ENCODE data around the gene RNF130. TPM values are rescaled to one million over a fixed set of nuclear protein-coding genes. Genes with fewer than 3 reads are reported as not detected.

The RNF130 gene
- total and polyA plus RNA-seq, 2 donors: 20.5 to 69.2 TPM

GRCh38 chr5:179906795-179907555, 164.6 kb downstream of the RNF130 start:
- Histone ChIP-seq H3K27me3 (ENCODE audit: control insufficient read depth in 2 of 2, insufficient read depth in 1 of 2, low read length in 1 of 2) (peaks cover 0 to 4% of the 10 kb centered on the region in 2 donors), H3K4me1 (ENCODE audit: control insufficient read depth in 2 of 2, insufficient read depth in 2 of 2, low read length in 2 of 2) (peaks cover 7 to 17% of the 10 kb centered on the region in 2 donors), H3K36me3 (ENCODE audit: control insufficient read depth in 2 of 2, insufficient read depth in 2 of 2, low read length in 1 of 2) (peaks cover 8 to 17% of the 10 kb centered on the region in 2 donors), H3K27ac (ENCODE audit: low read depth in 1 of 2, low read length in 1 of 2) (peak overlapping the region in 1 of 2 donors; percentile 71), H3K4me3 (ENCODE audit: low read length in 2 of 2) (peak overlapping the region; percentile 53 to 73), H3K9me3 (ENCODE audit: control insufficient read depth in 2 of 2, insufficient read depth in 1 of 2, low read length in 1 of 2) (no peaks in the 10 kb centered on the region)
- DNase-seq (ENCODE audit: low read depth in 6 of 9, low spot score in 9 of 9): peak in 5 of 9 donors; percentile 7 to 52 (median 26)
- WGBS: 20% methylated on average over 50 of the region's 50 CpGs

GRCh38 chr5:179906294-179906794, 165.2 kb downstream of the RNF130 start:
- no peak overlapping the region for H3K27ac ChIP-seq (ENCODE audit: low read depth in 1 of 2, low read length in 1 of 2)
- 69% methylated on average over 24 of the region's 24 CpGs for WGBS

GRCh38 chr5:179905161-179905560, 166.4 kb downstream of the RNF130 start:
- no peaks in the 10 kb centered on the region for H3K9me3 ChIP-seq (ENCODE audit: control insufficient read depth in 2 of 2, insufficient read depth in 1 of 2, low read length in 1 of 2)
- H3K4me1 ChIP-seq (ENCODE audit: control insufficient read depth in 2 of 2, insufficient read depth in 2 of 2, low read length in 2 of 2): peaks cover 7 to 17% of the 10 kb centered on the region in 2 donors
- H3K36me3 ChIP-seq (ENCODE audit: control insufficient read depth in 2 of 2, insufficient read depth in 2 of 2, low read length in 1 of 2): peaks cover 11 to 19% of the 10 kb centered on the region in 2 donors
- DNase-seq (ENCODE audit: low read depth in 6 of 9, low spot score in 9 of 9): no peak
- no peak overlapping the region for H3K4me3 ChIP-seq (ENCODE audit: low read length in 2 of 2)
- 93% methylated on average over 8 of the region's 8 CpGs for WGBS
- no peak overlapping the region for H3K27ac ChIP-seq (ENCODE audit: low read depth in 1 of 2, low read length in 1 of 2)
- H3K27me3 ChIP-seq (ENCODE audit: control insufficient read depth in 2 of 2, insufficient read depth in 1 of 2, low read length in 1 of 2): peaks cover 0 to 4% of the 10 kb centered on the region in 2 donors

More at GRCh38 chr5:179906294-179906794, 165.2 kb downstream of the RNF130 start:
- Histone ChIP-seq H3K36me3 (ENCODE audit: control insufficient read depth in 2 of 2, insufficient read depth in 2 of 2, low read length in 1 of 2) (peaks cover 8 to 19% of the 10 kb centered on the region in 2 donors), H3K9me3 (ENCODE audit: control insufficient read depth in 2 of 2, insufficient read depth in 1 of 2, low read length in 1 of 2) (no peaks in the 10 kb centered on the region), H3K27me3 (ENCODE audit: control insufficient read depth in 2 of 2, insufficient read depth in 1 of 2, low read length in 1 of 2) (peaks cover 0 to 4% of the 10 kb centered on the region in 2 donors), H3K4me1 (ENCODE audit: control insufficient read depth in 2 of 2, insufficient read depth in 2 of 2, low read length in 2 of 2) (peaks cover 7 to 17% of the 10 kb centered on the region in 2 donors), H3K4me3 (ENCODE audit: low read length in 2 of 2) (peak overlapping the region; percentile 53 to 73)
- peak in 6 of 9 donors; percentile 12 to 65 (median 36) for DNase-seq (ENCODE audit: low read depth in 6 of 9, low spot score in 9 of 9)

Other genes with a start within 250 kb of the RNF130 start
- gene MRNIP, start 212.9 kb downstream of the RNF130 start, total RNA-seq: 10.2 TPM
- 43.9 TPM for gene MRNIP, start 212.9 kb downstream of the RNF130 start, polyA plus RNA-seq
- 13.9 TPM for gene TBC1D9B, start 163.9 kb downstream of the RNF130 start, total RNA-seq
- 69.4 TPM for gene TBC1D9B, start 163.9 kb downstream of the RNF130 start, polyA plus RNA-seq
- not detected for gene RASGEF1C, start 137.5 kb upstream of the RNF130 start, total RNA-seq
- gene RASGEF1C, start 137.5 kb upstream of the RNF130 start, polyA plus RNA-seq: 0.11 TPM
- 20.3 TPM for gene MAPK9, start 220.3 kb upstream of the RNF130 start, total RNA-seq
- 14.6 TPM for gene MAPK9, start 220.3 kb upstream of the RNF130 start, polyA plus RNA-seq